Ureter (tissue), 1 donor: ENCODE results near the gene TBCE. TPM values are rescaled to one million over a fixed set of nuclear protein-coding genes. Genes with fewer than 3 reads are reported as not detected.
"Not testable (repeated sequence)": the region's sequence is repeated elsewhere in the genome, so short reads cannot be mapped to it uniquely, and the experiment has no call there.

Experiments
- DNase-seq: peaks from one replicate; pipeline ENCODE4 v3.0.0-alpha.2; 2020; ENCODE audit warnings: low spot score
- total RNA-seq: library from RNA; stranded (reverse); gene quantifications from one replicate; pipeline ENCODE4 v1.2.4, GENCODE V29; 2023
- donor health status: DM: yes; HTN: yes; CAD: no.

The TBCE gene
- total RNA-seq, 1 donor from 2014 or later = 30.7 TPM

DNA sequence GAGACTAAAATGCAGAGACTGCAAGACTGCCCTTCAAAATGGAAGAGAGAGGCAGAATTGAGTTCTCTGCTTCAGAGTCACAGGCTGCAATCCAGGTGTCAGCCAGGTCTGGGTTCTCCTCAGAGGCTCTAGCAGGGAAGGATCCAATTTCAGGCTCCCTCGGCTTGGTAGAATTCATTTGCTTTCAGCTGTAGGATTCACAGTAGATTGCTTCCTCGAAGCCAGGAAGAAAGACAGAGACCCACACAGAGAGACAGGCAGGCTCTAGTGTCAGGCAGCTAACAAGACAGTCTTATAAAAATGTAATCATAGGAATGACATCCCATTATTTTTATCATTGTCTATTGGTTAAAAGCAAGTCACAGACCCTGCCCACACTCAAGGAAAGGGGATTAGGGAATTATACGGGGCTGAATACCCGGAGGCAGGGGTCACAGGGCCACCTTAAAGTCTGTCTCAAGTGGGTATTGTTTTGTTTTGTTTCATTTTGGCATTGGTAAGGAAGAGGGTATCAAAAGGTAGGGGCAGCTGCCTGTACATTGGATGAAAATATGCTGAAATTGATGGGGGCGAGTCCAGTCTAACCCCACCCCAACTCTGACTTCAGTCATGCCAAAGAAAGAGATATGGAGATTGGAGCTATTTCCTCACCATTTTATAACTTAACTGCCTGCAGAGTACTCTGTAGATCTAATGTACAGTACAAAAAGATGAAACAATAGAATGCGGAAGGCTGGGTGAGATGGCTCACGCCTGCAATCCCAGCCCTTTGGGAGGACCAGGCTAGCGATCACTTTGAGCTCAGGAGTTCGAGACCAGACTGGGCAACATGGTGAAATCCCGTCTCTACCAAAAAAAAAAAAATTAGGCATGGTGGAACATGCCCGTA lies 9.5 kb upstream of the TBCE start:
- no peak for DNase-seq

GRCh38 chr1:235358899-235359298 lies 8.3 kb upstream of the TBCE start:
- DNase-seq = no peak

GRCh38 chr1:235364189-235364588 lies 3.0 kb upstream of the TBCE start:
- DNase-seq = not testable (repeated sequence)

DNA sequence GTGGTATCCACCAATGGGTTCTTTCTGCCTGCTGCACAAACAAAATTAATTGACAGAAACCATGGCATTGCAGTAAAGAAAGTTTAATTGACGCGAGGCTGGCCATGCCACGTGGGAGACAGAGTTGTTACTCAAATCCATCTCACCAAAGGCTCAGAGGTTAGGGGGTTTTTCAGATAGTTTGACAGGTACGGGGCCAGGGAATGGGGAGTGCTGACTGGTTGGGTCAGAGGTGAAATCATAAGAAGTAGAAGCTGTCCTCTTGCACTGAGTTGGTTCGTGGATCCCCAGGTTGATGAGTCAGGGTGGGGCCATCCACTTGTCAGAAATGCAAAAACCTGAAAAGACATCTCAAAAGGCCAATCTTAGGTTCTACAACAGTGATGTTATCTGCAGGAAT lies 941 bp upstream of the TBCE start:
- no peak for DNase-seq

- no peak for DNase-seq
These were observed 1.2 kb downstream of the TBCE start for GRCh38 chr1:235368428-235368827.

- no peak for DNase-seq
These were observed 2.6 kb downstream of the TBCE start for GRCh38 chr1:235369802-235370201.

DNA sequence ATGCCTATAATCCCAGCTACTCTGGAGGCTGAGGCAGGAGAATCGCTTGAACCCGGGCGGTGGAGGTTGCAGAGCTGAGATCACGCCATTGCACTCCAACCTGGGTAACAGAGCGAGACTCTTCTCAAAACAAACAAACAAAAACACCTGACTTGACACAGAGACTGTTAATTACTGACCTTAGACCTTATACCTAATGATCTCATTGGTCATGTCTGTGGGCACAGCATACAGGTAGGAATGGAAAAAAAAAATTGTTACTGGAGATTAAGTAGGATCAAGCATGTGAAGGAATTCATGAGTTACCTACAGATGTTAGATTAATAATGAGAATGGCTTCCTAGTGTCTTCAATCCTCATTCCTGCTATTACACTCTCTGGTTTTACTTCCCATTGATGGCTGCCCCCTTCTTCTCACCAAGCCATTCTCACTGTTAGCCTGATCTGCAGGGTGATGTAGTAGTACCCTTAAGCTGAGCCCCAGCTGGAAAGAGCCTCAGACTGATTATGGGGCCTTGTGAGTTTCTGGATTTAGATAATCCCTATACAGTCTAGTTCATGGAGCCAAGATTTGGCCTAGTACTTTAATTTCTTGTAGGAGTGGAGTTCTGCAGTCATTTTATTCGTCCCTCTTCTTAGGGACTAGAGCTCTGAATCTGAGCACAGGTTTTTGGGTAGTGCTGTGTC lies 8.8 kb downstream of the TBCE start:
- DNase-seq = no peak

- DNase-seq = not testable (repeated sequence)
These were observed 11.0 kb downstream of the TBCE start for GRCh38 chr1:235378134-235378735.

GRCh38 chr1:235381955-235382739 lies 14.9 kb downstream of the TBCE start:
- DNase-seq = not testable (repeated sequence)

GRCh38 chr1:235385633-235386032 lies 18.4 kb downstream of the TBCE start:
- not testable (repeated sequence) for DNase-seq

DNA sequence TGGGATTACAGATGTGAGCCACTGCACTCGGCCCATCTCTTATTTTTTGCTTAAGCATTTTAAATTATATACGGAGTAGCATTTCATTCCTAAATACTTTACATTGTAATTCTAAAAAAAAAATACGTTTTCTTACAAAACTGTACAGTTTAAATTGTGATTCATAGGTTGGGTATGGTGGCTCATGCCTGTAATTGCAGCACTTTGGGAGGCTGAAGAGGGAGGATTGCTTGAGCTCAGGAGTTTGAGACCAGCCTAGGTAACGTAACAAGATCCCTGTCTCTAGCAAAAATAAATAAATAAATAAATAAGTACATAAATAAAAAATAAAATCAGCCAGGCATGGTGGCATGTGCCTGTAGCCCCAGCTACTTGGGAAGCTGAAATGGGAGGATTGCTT lies 24.6 kb downstream of the TBCE start:
- DNase-seq = no peak

DNA sequence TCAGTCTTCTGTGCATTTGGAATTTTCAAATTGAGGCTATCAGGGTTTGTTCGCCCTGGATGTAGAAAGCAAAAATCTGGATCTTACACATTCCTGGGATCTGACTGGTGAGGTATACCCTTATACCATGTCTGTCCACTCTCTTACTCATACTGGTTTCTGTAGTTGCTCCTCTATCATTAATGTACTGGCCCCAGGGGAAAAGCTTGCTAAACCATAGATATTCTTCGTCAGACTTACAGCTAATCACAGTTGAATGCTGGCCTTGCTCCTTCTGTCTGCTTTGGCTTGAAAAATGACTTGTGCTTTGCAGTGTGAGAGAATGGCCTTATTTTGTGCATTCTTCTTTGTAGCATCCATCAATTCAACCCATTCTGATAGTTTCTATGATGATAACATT lies 30.5 kb downstream of the TBCE start:
- no peak for DNase-seq

GRCh38 chr1:235399661-235400060 lies 32.4 kb downstream of the TBCE start:
- DNase-seq = no peak

- DNase-seq = no peak
These were observed 34.0 kb downstream of the TBCE start for GRCh38 chr1:235401251-235401650.

DNA sequence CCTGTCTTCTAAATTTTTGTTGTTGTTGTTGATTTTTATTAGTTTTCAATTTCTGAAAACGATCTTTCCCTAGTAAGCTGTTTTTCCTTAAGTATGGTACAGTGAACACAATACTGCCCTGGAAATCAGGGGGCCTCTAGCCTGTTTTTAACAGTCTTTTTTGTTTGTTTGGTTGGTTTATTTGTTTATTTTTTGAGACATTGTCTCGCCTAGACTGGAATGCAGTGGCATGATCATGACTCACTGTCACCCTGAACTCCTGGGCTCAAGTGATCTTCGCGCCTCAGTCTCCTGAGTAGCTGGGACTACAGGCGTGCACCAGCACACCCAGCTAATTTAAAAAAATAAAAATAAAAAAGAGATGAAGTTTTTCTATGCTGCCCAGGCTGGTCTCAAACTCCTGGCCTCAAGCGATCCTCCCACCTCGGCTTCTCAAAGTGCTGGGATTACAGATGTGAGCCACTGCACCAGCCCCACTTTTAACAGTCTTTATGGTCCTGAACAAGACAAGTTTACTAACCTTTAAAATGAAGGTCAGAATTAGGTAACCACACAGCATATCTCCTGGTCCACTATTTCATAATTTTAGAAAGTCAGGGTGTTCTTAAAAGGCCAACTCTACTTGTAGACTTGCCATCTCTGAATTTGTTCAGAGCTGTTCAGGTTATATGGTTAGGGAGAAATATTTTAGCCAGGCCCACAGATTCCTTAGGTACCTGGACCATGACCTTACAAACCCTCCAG lies 35.4 kb downstream of the TBCE start:
- DNase-seq = no peak

- DNase-seq = no peak
These were observed 36.4 kb downstream of the TBCE start for GRCh38 chr1:235403593-235403992.

DNA sequence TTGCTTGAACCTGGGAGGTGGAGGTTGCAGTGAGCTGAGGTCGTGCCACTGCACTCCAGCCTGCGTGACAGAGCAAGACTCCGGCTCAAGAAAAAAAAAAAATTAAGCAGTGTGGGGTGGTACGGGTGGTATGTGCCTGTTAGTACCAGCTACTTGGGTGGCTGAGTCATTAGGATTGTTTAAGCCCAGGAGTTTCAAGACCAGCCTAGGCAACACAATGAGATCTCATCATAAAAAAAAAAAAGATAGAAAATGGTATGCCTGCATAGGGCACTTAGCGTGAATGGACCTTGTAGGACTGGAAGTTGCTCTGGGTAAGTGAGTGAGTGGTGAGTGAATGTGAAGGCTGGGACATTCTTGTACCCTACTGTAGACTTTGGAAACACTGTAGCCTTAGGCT lies 37.0 kb downstream of the TBCE start:
- DNase-seq = no peak

GRCh38 chr1:235407419-235407818 lies 40.2 kb downstream of the TBCE start:
- no peak for DNase-seq

- no peak for DNase-seq
These were observed 41.3 kb downstream of the TBCE start for GRCh38 chr1:235408503-235408960.

DNA sequence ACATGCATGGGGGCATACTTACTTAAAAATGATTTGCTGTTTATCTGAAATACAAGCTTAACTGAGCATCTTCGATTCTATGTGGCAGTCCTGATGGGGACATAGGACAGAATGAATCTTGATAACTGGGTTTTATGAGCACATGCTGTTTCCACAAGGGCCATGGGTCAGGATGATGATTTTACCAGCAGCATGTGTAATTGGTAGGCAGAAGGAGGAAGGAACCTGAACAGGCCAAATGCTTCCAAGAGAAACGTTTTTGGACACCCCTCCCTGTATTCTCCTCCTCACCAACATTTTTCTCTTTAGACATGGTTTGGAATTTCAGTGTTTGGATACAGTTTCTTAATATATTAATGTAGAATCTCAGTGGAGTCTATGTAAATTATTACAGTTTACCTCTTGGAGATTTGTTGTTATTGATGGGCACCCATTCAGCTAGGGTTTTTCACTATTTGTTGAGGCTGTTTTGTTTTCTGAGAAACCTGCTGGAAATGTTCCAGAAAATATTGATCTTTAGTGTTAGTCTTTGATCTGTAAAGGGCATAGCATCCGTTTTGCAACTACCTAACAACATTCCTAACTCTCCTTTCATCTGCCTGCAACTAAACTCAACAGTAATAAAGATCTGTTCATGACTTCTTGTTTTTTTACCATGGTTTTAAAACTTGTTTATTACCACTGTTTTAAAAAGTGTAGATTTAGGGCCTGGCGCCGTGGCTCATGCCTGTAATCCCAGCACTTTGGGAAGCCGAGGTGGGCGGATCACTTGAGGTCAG lies 42.0 kb downstream of the TBCE start:
- DNase-seq = no peak
